PC-9 (cell line): ENCODE data around the gene RNF20. TPM values are rescaled to one million over a fixed set of nuclear protein-coding genes. Genes with fewer than 3 reads are reported as not detected.

Experiments used
- BruUV-seq: library from RNA; stranded (reverse); fragments of 400-500 nt; replicated peaks from 2 replicates; lab custom pipeline; 2021; lab: Mats Ljungman, UMichigan
- CTCF ChIA-PET: fragments of 300-600 bp; sonication (Branson Sonifier 250); formaldehyde crosslinking; loops from one replicate; lab custom pipeline; 2022; ENCODE audit warnings: antibody characterized with exemption; lab: Charles Lee
- POLR2A ChIA-PET: fragments of 300-600 bp; sonication (Branson Sonifier 250); formaldehyde crosslinking; loops from one replicate; lab custom pipeline; 2022; ENCODE audit warnings: antibody characterized with exemption; ENCODE audit not compliant: unreplicated experiment; lab: Charles Lee
- DNase-seq, 2 experiments: peaks; one replicate each; pipeline versions ENCODE4 v3.0.0 to v3.0.0-alpha.2; 2015 to 2022; ENCODE audit warnings: mixed read lengths in 1 of 2
- H2AFZ ChIP-seq: fragments of 200-600 bp; sonication (generic); 2 replicates; pipeline ENCODE4 v1.8.1; 2017; ENCODE audit warnings: antibody characterized with exemption
- H3F3A ChIP-seq: fragments of 200-600 bp; sonication (generic); 2 replicates; pipeline ENCODE4 v1.8.1; 2017; ENCODE audit warnings: antibody characterized with exemption, mild to moderate bottlenecking, low read depth; ENCODE audit not compliant: insufficient read depth
- H3K27ac ChIP-seq: fragments of 200-600 bp; sonication (generic); 2 replicates; pipeline ENCODE4 v1.6.1; 2016; ENCODE audit warnings: mixed run types
- H3K27me3 ChIP-seq: fragments of 200-600 bp; sonication (generic); 2 replicates; pipeline ENCODE4 v1.6.1; 2016; ENCODE audit warnings: low read depth, mixed run types; ENCODE audit not compliant: insufficient read depth
- H3K36me3 ChIP-seq: fragments of 200-600 bp; sonication (generic); 2 replicates; pipeline ENCODE4 v1.6.1; 2016; ENCODE audit warnings: low read depth, mixed run types
- H3K4me1 ChIP-seq: fragments of 200-600 bp; sonication (generic); replicated peaks from 2 replicates; pipeline ENCODE4 v1.6.1; 2016; ENCODE audit warnings: mixed run types; ENCODE audit not compliant: insufficient read depth
- H3K4me2 ChIP-seq: fragments of 200-600 bp; sonication (generic); 2 replicates; pipeline ENCODE4 v1.6.1; 2017; ENCODE audit warnings: mixed run types
- H3K4me3 ChIP-seq: fragments of 200-600 bp; sonication (generic); 2 replicates; pipeline ENCODE4 v1.6.1; 2016; ENCODE audit warnings: mixed run types
- H3K79me2 ChIP-seq: fragments of 200-600 bp; sonication (generic); 2 replicates; pipeline ENCODE4 v1.6.1; 2017; ENCODE audit warnings: low read depth, mixed run types
- H3K9me2 ChIP-seq: fragments of 200-600 bp; sonication (generic); 2 replicates; pipeline ENCODE4 v1.8.1; 2017; ENCODE audit warnings: mild to moderate bottlenecking; ENCODE audit not compliant: insufficient read depth
- H3K9me3 ChIP-seq: fragments of 200-600 bp; sonication (generic); 2 replicates; pipeline ENCODE4 v1.8.1; 2016; ENCODE audit warnings: low read depth; ENCODE audit not compliant: insufficient read depth
- H4K20me1 ChIP-seq: fragments of 200-600 bp; sonication (generic); 2 replicates; pipeline ENCODE4 v1.8.1; 2017; ENCODE audit not compliant: insufficient read depth
- EZH2 ChIP-seq: fragments of 200-600 bp; sonication (generic); IDR thresholded peaks from 2 replicates; pipeline ENCODE4 v1.8.0; 2017; ENCODE audit warnings: antibody characterized with exemption, low read depth
- intact Hi-C: fragments of 100-400 bp; cut with micrococcal nuclease; formaldehyde crosslinking; loops from one replicate; pipeline ENCODE4 v1.10.0; 2022; ENCODE audit not compliant: unreplicated experiment
- total RNA-seq: library from RNA; stranded (reverse); gene quantifications from 2 replicates; pipeline ENCODE4 v1.2.3, GENCODE V29; 2021
- TF ChIP-seq, protein P1 (sequence below): fragments of 200-600 bp; sonication (generic); conservative IDR thresholded peaks from 2 replicates; pipeline ENCODE4 v1.6.1; 2017; ENCODE audit warnings: mixed run types, antibody characterized with exemption, mild to moderate bottlenecking, moderate library complexity

The RNF20 gene
- total RNA-seq, 1 experiment from 2014 or later, result 55.8 TPM

DNA sequence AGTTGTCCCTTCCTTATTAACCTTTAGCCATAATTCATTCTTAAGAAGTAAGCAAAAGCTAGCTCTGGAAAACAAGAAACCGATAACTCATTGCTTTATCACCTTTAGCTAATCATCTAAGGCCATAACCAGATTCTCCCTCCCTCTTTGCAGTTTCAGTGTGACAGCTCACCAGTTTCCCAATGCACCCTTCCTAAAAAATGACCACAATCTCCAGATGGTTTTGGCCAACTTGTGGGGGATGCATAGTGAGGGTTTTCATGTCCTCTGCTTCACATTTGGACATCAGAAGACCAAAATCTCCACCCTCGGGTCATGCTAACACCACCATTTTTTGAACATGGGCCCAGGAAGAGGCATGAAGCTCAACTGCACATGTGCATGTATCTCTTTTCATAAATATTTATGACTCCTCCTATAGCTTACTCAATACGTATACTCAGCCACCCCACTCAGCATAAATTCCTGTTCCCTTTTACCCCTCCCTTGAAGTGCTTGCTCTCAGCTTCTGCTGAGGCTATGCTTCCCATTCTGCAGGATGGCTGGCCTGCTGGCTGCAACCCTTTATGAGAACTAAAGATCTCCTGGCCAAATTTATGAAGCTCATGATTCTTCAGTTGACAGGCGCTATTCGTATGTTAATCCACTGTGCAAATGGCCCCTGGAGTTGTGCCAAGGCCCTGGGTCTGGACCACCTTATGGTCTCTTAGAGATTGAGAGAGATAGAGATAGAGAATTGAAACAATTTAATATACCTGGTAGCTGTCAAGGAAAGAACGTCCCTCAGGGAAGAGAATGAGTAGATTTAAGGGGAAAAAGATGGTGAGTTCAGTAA is 46.3 kb downstream of the RNF20 start:
- Histone ChIP-seq H3K27me3 (no peaks in the 10 kb centered on the region), H3K4me1 (no peaks in the 10 kb centered on the region), H3K27ac (no peak overlapping the region), H3K4me2 (no peak overlapping the region), H3K9me2 (no peaks in the 10 kb centered on the region; the same call in 1 of the 2 replicates), H4K20me1 (no peaks in the 10 kb centered on the region), H3K79me2 (no peaks in the 10 kb centered on the region), H3K9me3 (no peaks in the 10 kb centered on the region), H3F3A (no peaks in the 10 kb centered on the region), H3K36me3 (no peaks in the 10 kb centered on the region), H2AFZ (no peak overlapping the region), H3K4me3 (no peak overlapping the region)
- DNase-seq, result no peak
- ChIA-PET POLR2A (no interaction called here), CTCF (no interaction called here)
- intact Hi-C loops, result no loop called here
- TF ChIP-seq EZH2, result no peak
- TF ChIP-seq, protein P1, sequence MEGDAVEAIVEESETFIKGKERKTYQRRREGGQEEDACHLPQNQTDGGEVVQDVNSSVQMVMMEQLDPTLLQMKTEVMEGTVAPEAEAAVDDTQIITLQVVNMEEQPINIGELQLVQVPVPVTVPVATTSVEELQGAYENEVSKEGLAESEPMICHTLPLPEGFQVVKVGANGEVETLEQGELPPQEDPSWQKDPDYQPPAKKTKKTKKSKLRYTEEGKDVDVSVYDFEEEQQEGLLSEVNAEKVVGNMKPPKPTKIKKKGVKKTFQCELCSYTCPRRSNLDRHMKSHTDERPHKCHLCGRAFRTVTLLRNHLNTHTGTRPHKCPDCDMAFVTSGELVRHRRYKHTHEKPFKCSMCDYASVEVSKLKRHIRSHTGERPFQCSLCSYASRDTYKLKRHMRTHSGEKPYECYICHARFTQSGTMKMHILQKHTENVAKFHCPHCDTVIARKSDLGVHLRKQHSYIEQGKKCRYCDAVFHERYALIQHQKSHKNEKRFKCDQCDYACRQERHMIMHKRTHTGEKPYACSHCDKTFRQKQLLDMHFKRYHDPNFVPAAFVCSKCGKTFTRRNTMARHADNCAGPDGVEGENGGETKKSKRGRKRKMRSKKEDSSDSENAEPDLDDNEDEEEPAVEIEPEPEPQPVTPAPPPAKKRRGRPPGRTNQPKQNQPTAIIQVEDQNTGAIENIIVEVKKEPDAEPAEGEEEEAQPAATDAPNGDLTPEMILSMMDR, result no peak
- BruUV-seq, result no TSS peak

DNA sequence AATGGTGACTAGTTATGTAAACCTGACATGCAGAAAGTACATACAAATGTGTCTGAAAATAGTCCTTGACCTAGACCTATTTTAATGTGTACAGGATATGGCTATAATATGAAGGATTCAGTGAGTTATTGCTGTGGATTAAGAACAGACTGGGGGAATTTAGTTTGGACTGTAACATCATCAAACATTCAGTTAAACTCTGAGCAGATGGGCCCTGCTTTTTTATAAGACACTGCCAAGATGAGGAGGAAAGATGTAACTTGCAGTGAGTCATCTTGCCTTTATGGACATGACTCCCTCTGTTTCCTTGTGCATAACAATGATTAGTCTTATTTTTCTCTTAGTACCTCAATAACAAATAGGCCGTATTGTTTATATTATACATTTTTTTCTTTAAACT is 48.9 kb downstream of the RNF20 start:
- H3K4me2 ChIP-seq, result no peak overlapping the region
- no TSS peak for BruUV-seq
- no peak for DNase-seq
- intact Hi-C loops, result no loop called here
- CTCF ChIA-PET, result no interaction called here
- no peak overlapping the region for H3K27ac ChIP-seq
- no peaks in the 10 kb centered on the region for H3F3A ChIP-seq
- no peaks in the 10 kb centered on the region for H3K27me3 ChIP-seq
- POLR2A ChIA-PET, result no interaction called here
- TF ChIP-seq EZH2, result no peak
- TF ChIP-seq, protein P1, result no peak
- no peaks in the 10 kb centered on the region for H3K9me2 ChIP-seq
- no peaks in the 10 kb centered on the region for H4K20me1 ChIP-seq
- no peaks in the 10 kb centered on the region for H3K9me3 ChIP-seq
- no peak overlapping the region for H2AFZ ChIP-seq
- no peaks in the 10 kb centered on the region for H3K4me1 ChIP-seq
- no peaks in the 10 kb centered on the region for H3K79me2 ChIP-seq
- H3K36me3 ChIP-seq, result no peaks in the 10 kb centered on the region
- no peak overlapping the region for H3K4me3 ChIP-seq

DNA sequence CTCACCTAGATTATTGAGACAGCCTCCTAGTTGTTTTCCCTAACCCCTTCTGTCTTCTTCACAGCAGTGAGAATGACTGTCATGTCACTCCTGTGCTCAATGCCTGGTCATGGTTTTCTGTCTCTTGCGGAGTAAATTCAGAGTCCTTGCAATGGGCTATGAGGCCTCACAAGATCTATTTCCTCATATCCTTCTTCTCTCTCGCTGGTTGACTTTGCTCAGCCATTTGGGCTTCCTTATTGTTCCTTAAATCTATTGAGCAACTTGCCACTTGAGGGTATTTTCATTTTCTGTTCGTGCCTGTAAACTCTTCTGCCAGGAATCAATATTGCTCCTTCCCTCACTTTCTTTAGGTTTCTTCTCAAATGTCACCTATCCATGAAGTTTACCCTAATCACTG is 52.1 kb downstream of the RNF20 start:
- Histone ChIP-seq H3K4me2 (no peak overlapping the region), H4K20me1 (no peaks in the 10 kb centered on the region), H3K27ac (no peak overlapping the region), H3F3A (no peaks in the 10 kb centered on the region), H3K4me3 (no peak overlapping the region), H3K4me1 (no peaks in the 10 kb centered on the region), H3K79me2 (no peaks in the 10 kb centered on the region), H3K27me3 (no peaks in the 10 kb centered on the region), H3K9me3 (no peaks in the 10 kb centered on the region), H2AFZ (no peak overlapping the region), H3K36me3 (no peaks in the 10 kb centered on the region), H3K9me2 (no peaks in the 10 kb centered on the region)
- no peak for DNase-seq
- no TSS peak for BruUV-seq
- intact Hi-C loops, result no loop called here
- TF ChIP-seq EZH2, result no peak
- TF ChIP-seq, protein P1, result no peak
- ChIA-PET CTCF (no interaction called here), POLR2A (no interaction called here)
